ENCODE results near the gene WFS1. TPM values are rescaled to one million over a fixed set of nuclear protein-coding genes. Genes with fewer than 3 reads are reported as not detected.

The WFS1 gene
- total RNA-seq, 1 donor from 2014 or later: 41.1 TPM

GRCh38 chr4:6264225-6264540, 5.5 kb upstream of the WFS1 start:
- Mint-ChIP-seq H3K4me3 (no peak overlapping the region), H3K27ac (no peak overlapping the region), H3K27me3 (peaks cover 15% of the 10 kb centered on the region), H3K9me3 (no peaks in the 10 kb centered on the region), H3K4me1 (ENCODE audit: unreplicated experiment) (peaks cover 3% of the 10 kb centered on the region), H3K36me3 (no peaks in the 10 kb centered on the region)
- no peak for DNase-seq (ENCODE audit: extremely low spot score, unreplicated experiment)
- TF ChIP-seq CTCF (conservative IDR thresholded peaks at IDR 0.05): peak; percentile 56

GRCh38 chr4:6265546-6265945, 4.1 kb upstream of the WFS1 start:
- no peaks in the 10 kb centered on the region for H3K9me3 Mint-ChIP-seq
- peaks cover 15% of the 10 kb centered on the region for H3K27me3 Mint-ChIP-seq
- H3K4me1 Mint-ChIP-seq (ENCODE audit: unreplicated experiment): peaks cover 7% of the 10 kb centered on the region
- DNase-seq (ENCODE audit: extremely low spot score, unreplicated experiment): no peak
- no peak overlapping the region for H3K27ac Mint-ChIP-seq
- H3K4me3 Mint-ChIP-seq: no peak overlapping the region
- no peak for TF ChIP-seq CTCF (conservative IDR thresholded peaks at IDR 0.05)
- no peaks in the 10 kb centered on the region for H3K36me3 Mint-ChIP-seq

- no peak for TF ChIP-seq CTCF (conservative IDR thresholded peaks at IDR 0.05)
- Mint-ChIP-seq H3K4me3 (no peak overlapping the region), H3K4me1 (ENCODE audit: unreplicated experiment) (peaks cover 12% of the 10 kb centered on the region), H3K36me3 (no peaks in the 10 kb centered on the region), H3K27me3 (peaks cover 9% of the 10 kb centered on the region), H3K27ac (no peak overlapping the region), H3K9me3 (no peaks in the 10 kb centered on the region)
- DNase-seq (ENCODE audit: extremely low spot score, unreplicated experiment): no peak
These were observed 2.1 kb upstream of the WFS1 start for GRCh38 chr4:6267573-6267972.

GRCh38 chr4:6268650-6269615, 717 bp upstream of the WFS1 start:
- peak overlapping the region; percentile 72 for H3K27ac Mint-ChIP-seq
- peaks cover 26% of the 10 kb centered on the region for H3K4me1 Mint-ChIP-seq (ENCODE audit: unreplicated experiment)
- peak overlapping the region; percentile 88 for H3K4me3 Mint-ChIP-seq
- TF ChIP-seq CTCF (conservative IDR thresholded peaks at IDR 0.05): no peak
- H3K9me3 Mint-ChIP-seq: no peaks in the 10 kb centered on the region
- peaks cover 9% of the 10 kb centered on the region for H3K27me3 Mint-ChIP-seq
- no peak for DNase-seq (ENCODE audit: extremely low spot score, unreplicated experiment)
- no peaks in the 10 kb centered on the region for H3K36me3 Mint-ChIP-seq

GRCh38 chr4:6270636-6271121, 1.0 kb downstream of the WFS1 start:
- no peak for TF ChIP-seq CTCF (conservative IDR thresholded peaks at IDR 0.05)
- Mint-ChIP-seq H3K9me3 (no peaks in the 10 kb centered on the region), H3K27me3 (peaks cover 9% of the 10 kb centered on the region), H3K4me3 (peak overlapping the region; percentile 96), H3K27ac (peak overlapping the region; percentile 85), H3K4me1 (ENCODE audit: unreplicated experiment) (peaks cover 34% of the 10 kb centered on the region), H3K36me3 (no peaks in the 10 kb centered on the region)
- DNase-seq (ENCODE audit: extremely low spot score, unreplicated experiment): no peak
